Measurements from ENCODE around the gene S100A1. TPM values are rescaled to one million over a fixed set of nuclear protein-coding genes. Genes with fewer than 3 reads are reported as not detected.

S100A1 gene
- total and polyA plus RNA-seq, 7 experiments from 2014 or later, result not detected

GRCh38 chr1:153631047-153632022 is 3.1 kb downstream of the S100A1 start:
- Histone ChIP-seq H3K4me1 (ENCODE audit: control insufficient read depth in 2 of 2, insufficient read depth in 2 of 2, low read length in 2 of 2) (peaks cover 11% of the 10 kb centered on the region in 2 donors), H3K27ac (ENCODE audit: low read depth, low read length) (no peak overlapping the region), H3K36me3 (ENCODE audit: control insufficient read depth in 2 of 3, insufficient read depth in 3 of 3, low read length in 3 of 3) (peaks cover 0 to 14% (median 0%) of the 10 kb centered on the region in 3 experiments), H3K9me3 (ENCODE audit: control insufficient read depth in 2 of 3, low read length in 3 of 3) (no peaks in the 10 kb centered on the region), H3K4me3 (ENCODE audit: low read length) (no peak overlapping the region), H3K27me3 (ENCODE audit: control insufficient read depth in 2 of 2, insufficient read depth in 2 of 2, low read length in 2 of 2) (peaks cover 0 to 2% of the 10 kb centered on the region in 2 donors)
- Mint-ChIP-seq H3K36me3 (peaks cover under 1 to 11% (median 4%) of the 10 kb centered on the region in 5 donors), H3K4me3 (no peak overlapping the region), H3K4me1 (peaks cover 13 to 33% (median 27%) of the 10 kb centered on the region in 7 donors), H3K27ac (peak overlapping the region in 4 of 9 donors; percentile 6 to 23 (median 20)), H3K27me3 (peaks cover 0 to 9% (median 3%) of the 10 kb centered on the region in 5 donors), H3K9me3 (peaks cover 0 to 4% (median 0%) of the 10 kb centered on the region in 11 donors)
- ChIA-PET POLR2A (interaction anchor here (0.6 kb wide), 1 partner anchor 153 kb away, joined by 7 read pairs; no protein-coding TSS in a partner anchor), CTCF (interaction anchor here (0.7 to 0.8 kb wide), 2 partner anchors 9 to 121 kb away, joined by 3 read pairs; no protein-coding TSS in a partner anchor)
- DNase-seq (no peak), ATAC-seq (no peak)
- intact Hi-C loops (cut with micrococcal nuclease), result loop anchor here (2.0 to 10.0 kb wide), 5 partner anchors 87 to 291 kb away; partner anchors contain the start of genes S100A4 (in 2 of the 2), GATAD2B (in 1 of the 2) and S100A9 (in 1 of the 2)

GRCh38 chr1:153633161-153633753 is 5.0 kb downstream of the S100A1 start:
- no peaks in the 10 kb centered on the region for H3K9me3 ChIP-seq (ENCODE audit: control insufficient read depth in 2 of 3, low read length in 3 of 3)
- DNase-seq, result no peak
- H3K4me1 Mint-ChIP-seq, result peaks cover 26 to 50% (median 41%) of the 10 kb centered on the region in 7 donors
- H3K27me3 ChIP-seq (ENCODE audit: control insufficient read depth in 2 of 2, insufficient read depth in 2 of 2, low read length in 2 of 2), result no peaks in the 10 kb centered on the region
- peak overlapping the region; percentile 98 to 100 (median 100) for H3K27ac Mint-ChIP-seq
- H3K27ac ChIP-seq (ENCODE audit: low read depth, low read length), result peak overlapping the region; percentile 98
- H3K4me3 ChIP-seq (ENCODE audit: low read length), result peak overlapping the region; percentile 99
- H3K4me1 ChIP-seq (ENCODE audit: control insufficient read depth in 2 of 2, insufficient read depth in 2 of 2, low read length in 2 of 2), result peaks cover 11 to 25% of the 10 kb centered on the region in 2 donors
- peaks cover 8 to 22% (median 15%) of the 10 kb centered on the region in 5 donors for H3K36me3 Mint-ChIP-seq
- peaks cover 0 to 4% (median 0%) of the 10 kb centered on the region in 11 donors for H3K9me3 Mint-ChIP-seq
- no peak for ATAC-seq
- H3K4me3 Mint-ChIP-seq, result peak overlapping the region; percentile 97 to 100 (median 99)
- intact Hi-C loops (cut with micrococcal nuclease), result loop anchor here (1.0 to 10.0 kb wide), 8 partner anchors 25 to 357 kb away; partner anchors contain the start of genes S100A4 (in 2 of the 2), GATAD2B (in 1 of the 2), RPS27 (in 1 of the 2) and S100A9 (in 1 of the 2)
- peaks cover 0 to 33% (median 15%) of the 10 kb centered on the region in 3 experiments for H3K36me3 ChIP-seq (ENCODE audit: control insufficient read depth in 2 of 3, insufficient read depth in 3 of 3, low read length in 3 of 3)
- ChIA-PET CTCF (interaction anchor here (0.9 to 1.6 kb wide), 2 partner anchors 26 to 123 kb away, joined by 3 to 4 read pairs; no protein-coding TSS in a partner anchor), POLR2A (interaction anchor here (0.6 to 3.5 kb wide), 19 partner anchors 14 to 586 kb away, joined by 3 to 99 read pairs (median 5); partner anchors contain the start of genes ILF2, INTS3, JTB and RPS27)
- H3K27me3 Mint-ChIP-seq, result peaks cover 0 to 3% (median 0%) of the 10 kb centered on the region in 5 donors

DNA sequence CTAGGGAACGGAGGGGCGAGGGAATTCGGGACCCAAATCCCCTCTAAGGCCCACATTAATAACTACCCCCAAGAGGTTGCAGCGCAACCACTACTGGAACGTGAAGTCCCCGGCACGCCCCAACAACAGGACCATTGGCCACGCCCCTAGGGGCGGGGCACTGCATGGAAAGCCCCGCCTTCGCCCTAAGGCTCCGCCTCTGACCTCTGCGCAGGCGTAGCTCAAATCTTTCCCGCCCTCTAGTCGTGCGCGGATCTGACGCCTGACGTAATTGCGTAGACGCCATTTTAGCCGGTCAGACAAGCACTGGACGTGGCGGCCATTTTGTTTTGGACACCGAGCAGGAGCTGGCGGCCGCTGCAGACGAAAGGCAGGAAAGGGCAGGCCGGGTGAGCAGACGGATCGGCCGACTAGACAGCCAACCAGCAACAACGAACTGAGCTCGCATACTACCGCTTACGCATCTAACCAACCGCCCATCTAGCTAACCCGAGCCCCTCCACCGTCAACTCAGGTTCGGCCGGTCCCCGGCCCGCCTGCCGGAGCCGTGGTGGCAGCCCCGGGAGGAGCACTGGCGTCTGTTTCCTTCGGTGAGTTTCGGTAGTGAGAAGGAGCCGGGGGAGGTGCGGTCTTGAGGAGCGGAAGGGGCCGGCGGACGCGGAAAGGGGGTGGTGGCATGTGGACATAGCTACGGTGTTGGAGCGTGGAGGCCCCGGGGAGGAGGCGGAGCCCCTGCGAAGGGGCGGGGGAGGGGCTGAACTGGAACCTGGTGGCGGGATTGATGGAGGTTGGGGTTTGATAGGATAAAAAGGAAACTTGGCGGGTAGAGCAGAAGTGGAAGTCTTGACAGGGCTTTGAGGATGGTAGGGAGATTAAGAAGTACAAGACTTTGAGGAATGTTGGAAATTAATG is 5.8 kb downstream of the S100A1 start, which contains the start of gene CHTOP:
TSS of gene CHTOP (plus strand) at position 313 of the 912 bp plus-strand sequence. CDS start 2,523 bp downstream, outside the sequence.
- ATAC-seq (peak; percentile 95), DNase-seq (peak; percentile 96 to 99 (median 96))
- Histone ChIP-seq H3K27me3 (ENCODE audit: control insufficient read depth in 2 of 2, insufficient read depth in 2 of 2, low read length in 2 of 2) (no peaks in the 10 kb centered on the region), H3K4me3 (ENCODE audit: low read length) (peak within 1 kb of the TSS; percentile 99), H3K36me3 (ENCODE audit: control insufficient read depth in 2 of 3, insufficient read depth in 3 of 3, low read length in 3 of 3) (peaks cover 0 to 40% (median 18%) of the 10 kb centered on the region in 3 experiments), H3K9me3 (ENCODE audit: control insufficient read depth in 2 of 3, low read length in 3 of 3) (no peaks in the 10 kb centered on the region), H3K4me1 (ENCODE audit: control insufficient read depth in 2 of 2, insufficient read depth in 2 of 2, low read length in 2 of 2) (peaks cover 11 to 25% of the 10 kb centered on the region in 2 donors), H3K27ac (ENCODE audit: low read depth, low read length) (peak within 1 kb of the TSS; percentile 98)
- Mint-ChIP-seq H3K27ac (peak within 1 kb of the TSS; percentile 98 to 100 (median 100)), H3K4me3 (peak within 1 kb of the TSS; percentile 97 to 100 (median 99)), H3K27me3 (peaks cover 0 to 3% (median 0%) of the 10 kb centered on the region in 5 donors), H3K9me3 (peaks cover 0 to 4% (median 0%) of the 10 kb centered on the region in 11 donors), H3K4me1 (peaks cover 30 to 52% (median 41%) of the 10 kb centered on the region in 7 donors), H3K36me3 (peaks cover 8 to 22% (median 15%) of the 10 kb centered on the region in 5 donors)
- intact Hi-C loops (cut with micrococcal nuclease), result loop anchor here (1.0 to 10.0 kb wide), 11 partner anchors 24 to 586 kb away; partner anchors contain the start of genes S100A4 (in 2 of the 2), SNAPIN (in 2 of the 2), GATAD2B (in 1 of the 2) and RPS27 (in 1 of the 2)
- ChIA-PET POLR2A (interaction anchor here (0.6 to 3.5 kb wide), 20 partner anchors 14 to 585 kb away, joined by 3 to 99 read pairs (median 5); partner anchors contain the start of genes ILF2, INTS3, JTB and RPS27), CTCF (interaction anchor here (0.9 to 1.6 kb wide), 3 partner anchors 14 to 124 kb away, joined by 3 to 4 read pairs (median 3); no protein-coding TSS in a partner anchor)

- peaks cover 8 to 59% (median 24%) of the 10 kb centered on the region in 3 experiments for H3K36me3 ChIP-seq (ENCODE audit: control insufficient read depth in 2 of 3, insufficient read depth in 3 of 3, low read length in 3 of 3)
- H3K4me1 Mint-ChIP-seq, result peaks cover 29 to 60% (median 44%) of the 10 kb centered on the region in 7 donors
- H3K36me3 Mint-ChIP-seq, result peaks cover 8 to 22% (median 15%) of the 10 kb centered on the region in 5 donors
- H3K27ac Mint-ChIP-seq, result peak overlapping the region in 8 of 9 donors; percentile 29 to 100 (median 73)
- peaks cover 11 to 25% of the 10 kb centered on the region in 2 donors for H3K4me1 ChIP-seq (ENCODE audit: control insufficient read depth in 2 of 2, insufficient read depth in 2 of 2, low read length in 2 of 2)
- ChIA-PET POLR2A (interaction anchor here (0.5 to 3.5 kb wide), 5 partner anchors 12 to 646 kb away, joined by 3 to 99 read pairs (median 6); partner anchors contain the start of gene ILF2), CTCF (interaction anchor here (0.6 kb wide), 1 partner anchor 300 kb away, joined by 3 read pairs; no protein-coding TSS in a partner anchor)
- no peaks in the 10 kb centered on the region for H3K27me3 ChIP-seq (ENCODE audit: control insufficient read depth in 2 of 2, insufficient read depth in 2 of 2, low read length in 2 of 2)
- no peak for ATAC-seq
- H3K9me3 Mint-ChIP-seq, result peaks cover 0 to 4% (median 0%) of the 10 kb centered on the region in 11 donors
- H3K4me3 Mint-ChIP-seq, result peak overlapping the region; percentile 77 to 100 (median 98)
- intact Hi-C loops (cut with micrococcal nuclease), result loop anchor here in 1 of 2 donors (2.0 to 10.0 kb wide), 2 partner anchors 91 to 281 kb away; partner anchors contain the start of gene S100A9
- peak overlapping the region; percentile 66 for H3K27ac ChIP-seq (ENCODE audit: low read depth, low read length)
- H3K27me3 Mint-ChIP-seq, result peaks cover 0 to 3% (median 0%) of the 10 kb centered on the region in 5 donors
- DNase-seq, result no peak
- no peaks in the 10 kb centered on the region for H3K9me3 ChIP-seq (ENCODE audit: control insufficient read depth in 2 of 3, low read length in 3 of 3)
- H3K4me3 ChIP-seq (ENCODE audit: low read length), result peak overlapping the region; percentile 12
Observed at GRCh38 chr1:153635872-153636271, 7.6 kb downstream of the S100A1 start.

GRCh38 chr1:153636312-153636711 is 8.1 kb downstream of the S100A1 start:
- intact Hi-C loops (cut with micrococcal nuclease), result loop anchor here in 1 of 2 donors (10.0 kb wide), 1 partner anchor 282 kb away; the partner anchor contains the start of gene S100A9
- CTCF ChIA-PET, result no interaction called here

More at GRCh38 chr1:153636312-153636711, 8.1 kb downstream of the S100A1 start:
- Histone ChIP-seq H3K4me3 (ENCODE audit: low read length) (no peak overlapping the region), H3K27me3 (ENCODE audit: control insufficient read depth in 2 of 2, insufficient read depth in 2 of 2, low read length in 2 of 2) (no peaks in the 10 kb centered on the region), H3K36me3 (ENCODE audit: control insufficient read depth in 2 of 3, insufficient read depth in 3 of 3, low read length in 3 of 3) (peaks cover 12 to 64% (median 28%) of the 10 kb centered on the region in 3 experiments), H3K9me3 (ENCODE audit: control insufficient read depth in 2 of 3, low read length in 3 of 3) (no peaks in the 10 kb centered on the region), H3K4me1 (ENCODE audit: control insufficient read depth in 2 of 2, insufficient read depth in 2 of 2, low read length in 2 of 2) (peaks cover 11 to 25% of the 10 kb centered on the region in 2 donors), H3K27ac (ENCODE audit: low read depth, low read length) (peak overlapping the region; percentile 66)
- DNase-seq (no peak), ATAC-seq (no peak)
- peaks cover 0 to 3% (median 0%) of the 10 kb centered on the region in 5 donors for H3K27me3 Mint-ChIP-seq
- H3K27ac Mint-ChIP-seq, result peak overlapping the region in 5 of 9 donors; percentile 45 to 100 (median 79)
- H3K4me1 Mint-ChIP-seq, result peaks cover 32 to 65% (median 49%) of the 10 kb centered on the region in 7 donors
- POLR2A ChIA-PET, result interaction anchor here (0.6 to 1.2 kb wide), 2 partner anchors 16 to 103 kb away, joined by 3 to 6 read pairs; no protein-coding TSS in a partner anchor
- H3K36me3 Mint-ChIP-seq, result peaks cover 8 to 26% (median 18%) of the 10 kb centered on the region in 5 donors
- H3K4me3 Mint-ChIP-seq, result peak overlapping the region in 8 of 10 donors; percentile 67 to 100 (median 100)
- peaks cover 0 to 4% (median 0%) of the 10 kb centered on the region in 11 donors for H3K9me3 Mint-ChIP-seq

All from naive thymus-derived CD4-positive, alpha-beta T cell (primary cell).